HL-60 (cell line): ENCODE measurements around the gene SCN4A.

ENCODE experiments used
- CTCF ChIP-seq: IDR thresholded peaks from one replicate; pipeline ENCODE4 v1.5.1; 2011; ENCODE audit warnings: low read length, control low read depth, inconsistent platforms; ENCODE audit not compliant: insufficient read depth
- POLR2AphosphoS5 ChIP-seq: IDR thresholded peaks from 2 replicates; pipeline ENCODE4 v1.6.1; 2012; ENCODE audit warnings: low read depth

GRCh38 chr17:64003526-64004121 lies 30.9 kb upstream of the SCN4A start:
- TF ChIP-seq CTCF, result no peak
- no peak for TF ChIP-seq POLR2AphosphoS5
